Retina (tissue), 1 donor: Measurements from ENCODE around the gene C5orf46.

Experiments
- DNase-seq: peaks from one replicate; pipeline ENCODE4 v3.0.0-alpha.2; 2016

Gene C5orf46

DNA sequence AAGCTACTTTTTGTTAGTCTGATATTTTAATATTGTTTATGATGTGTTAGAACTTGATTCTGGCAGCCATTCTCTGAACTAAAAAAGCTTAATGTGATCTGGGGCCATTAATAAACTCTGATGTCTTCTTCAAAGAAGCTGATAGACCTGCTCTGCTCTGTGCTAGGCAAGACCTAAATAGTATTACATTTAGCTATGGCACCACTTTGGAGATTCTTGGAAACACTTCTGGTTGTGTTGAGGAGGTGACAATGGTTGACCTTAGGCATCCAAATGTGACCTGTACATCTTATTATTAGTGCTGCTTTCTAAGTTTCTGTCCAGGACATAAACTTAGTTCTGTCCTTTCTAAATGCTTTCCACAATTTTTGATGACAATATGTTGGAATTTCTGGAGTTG is 49.5 kb downstream of the C5orf46 start:
- DNase-seq, result no peak

DNA sequence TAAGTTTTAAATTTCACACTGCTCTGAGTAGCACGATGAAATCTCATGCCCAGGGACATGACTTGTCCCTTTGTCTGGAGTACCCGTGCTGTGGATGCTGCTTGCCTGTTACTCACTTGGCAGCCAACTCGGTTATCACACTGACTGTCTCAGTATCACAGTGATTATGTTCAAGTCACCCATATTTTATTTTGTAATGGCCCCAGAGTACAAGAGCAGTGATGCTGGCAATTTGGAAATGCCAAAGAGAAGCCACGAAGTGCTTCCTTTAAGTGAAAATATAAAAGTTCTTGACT is 50.6 kb downstream of the C5orf46 start:
- no peak for DNase-seq

- DNase-seq, result no peak
Observed at GRCh38 chr5:147854894-147855773, 51.2 kb downstream of the C5orf46 start.

- DNase-seq, result no peak
Observed at GRCh38 chr5:147854331-147854730, 52.0 kb downstream of the C5orf46 start.

DNA sequence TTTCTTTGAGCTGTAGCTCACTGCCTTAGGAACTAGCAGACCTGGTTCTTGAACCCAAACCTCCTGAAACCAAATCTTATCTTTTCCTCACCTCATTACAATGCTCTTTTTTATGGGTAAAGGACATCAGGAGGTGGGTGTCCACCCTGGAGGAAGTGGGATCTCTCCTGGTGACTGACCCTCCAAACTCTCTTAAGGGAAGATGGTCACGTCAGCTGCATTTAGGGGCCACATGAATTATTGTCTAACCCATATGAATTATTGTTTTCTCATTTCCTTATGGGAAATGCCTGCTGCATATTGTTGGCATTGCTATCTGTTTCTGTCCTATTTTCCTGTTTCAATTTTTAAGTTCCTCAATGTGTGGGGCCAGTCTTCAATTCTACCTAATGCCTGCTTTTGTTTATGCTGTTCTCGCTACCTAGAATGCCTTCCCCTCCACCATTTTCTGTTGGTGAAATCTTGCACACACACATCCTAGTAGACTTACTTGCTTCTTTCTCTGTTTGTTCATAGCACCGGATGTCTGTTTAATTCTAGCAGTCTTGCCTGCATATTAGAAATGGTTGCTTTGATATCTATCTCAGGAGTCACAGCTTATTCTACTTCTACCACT is 52.9 kb downstream of the C5orf46 start:
- DNase-seq, result no peak

GRCh38 chr5:147852365-147852764 is 54.0 kb downstream of the C5orf46 start:
- DNase-seq, result no peak

DNA sequence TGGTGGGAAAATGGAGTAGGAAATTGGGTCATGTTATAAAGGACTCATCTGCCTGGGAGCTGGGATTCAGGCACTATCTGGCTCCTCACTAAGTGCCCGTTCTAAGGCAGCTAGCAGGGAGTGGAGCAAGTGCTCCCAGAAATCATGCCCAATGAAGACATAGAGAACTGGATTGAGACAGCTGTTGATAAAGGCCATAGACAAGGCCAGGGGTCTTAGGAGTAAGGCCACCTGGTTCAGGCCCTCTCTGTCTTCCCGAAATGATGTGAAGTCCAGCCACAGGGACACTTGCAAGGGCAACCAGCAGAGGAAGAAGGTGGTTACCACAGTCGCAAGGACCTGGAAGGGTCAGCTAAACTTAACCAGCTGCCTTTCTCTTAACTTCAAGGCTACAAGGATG is 54.8 kb downstream of the C5orf46 start:
- no peak for DNase-seq

DNA sequence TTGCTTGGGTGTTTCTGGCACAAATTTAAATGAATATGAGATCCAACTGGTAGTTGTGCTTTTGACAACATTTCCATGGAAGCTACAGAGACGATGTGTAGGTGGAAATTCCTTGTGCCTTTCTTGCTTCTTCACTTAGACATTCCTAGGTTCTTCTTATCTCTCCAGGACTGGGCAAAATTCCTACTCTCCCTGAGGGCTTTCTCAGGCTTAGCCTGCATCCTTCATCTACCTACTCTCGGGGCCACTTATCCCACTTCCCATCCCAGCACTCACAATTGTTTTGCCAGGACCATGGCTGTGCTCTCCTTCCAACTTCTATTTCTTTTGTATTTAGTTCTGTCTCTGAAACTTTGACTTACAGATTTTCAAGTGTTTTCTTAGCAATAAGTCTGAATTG is 57.1 kb downstream of the C5orf46 start:
- no peak for DNase-seq

DNA sequence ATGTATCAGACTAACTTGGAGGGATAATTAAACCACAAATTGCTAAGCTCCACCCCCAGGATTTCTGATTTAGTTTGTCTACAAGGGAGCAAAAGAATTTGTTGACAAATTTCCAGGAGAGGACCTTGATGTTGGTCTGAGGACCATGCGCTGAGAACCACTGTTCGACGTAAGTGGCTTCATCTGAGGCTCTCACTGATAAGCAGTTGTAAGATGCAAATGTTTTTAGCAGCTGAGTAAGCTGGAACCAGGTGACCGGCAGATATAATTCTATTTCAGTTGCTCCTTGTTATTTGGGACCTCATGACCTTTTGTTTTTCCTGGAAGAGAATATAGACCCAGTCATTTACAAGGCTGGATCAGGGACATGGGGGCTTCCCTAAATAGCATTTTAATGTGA is 60.7 kb downstream of the C5orf46 start:
- DNase-seq, result no peak

DNA sequence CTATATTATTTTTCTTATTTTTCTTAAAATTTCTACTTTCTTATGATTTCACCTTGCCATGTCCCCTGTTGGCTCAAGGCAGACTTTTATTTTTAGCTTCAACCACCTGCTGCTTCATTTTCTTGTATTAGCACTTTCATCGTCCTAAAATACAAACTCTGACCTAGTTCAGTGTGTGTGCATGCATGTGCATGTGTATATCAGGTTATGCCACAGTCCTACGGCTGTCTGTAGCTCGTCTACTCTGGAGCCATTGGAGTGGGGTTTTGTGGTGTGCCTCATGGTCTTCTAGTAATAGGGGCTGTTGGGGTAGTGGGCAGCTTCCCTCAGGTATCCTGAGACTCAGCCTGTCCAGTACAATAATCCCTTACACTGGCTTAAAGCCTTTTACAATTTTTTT is 61.5 kb downstream of the C5orf46 start:
- DNase-seq, result no peak

DNA sequence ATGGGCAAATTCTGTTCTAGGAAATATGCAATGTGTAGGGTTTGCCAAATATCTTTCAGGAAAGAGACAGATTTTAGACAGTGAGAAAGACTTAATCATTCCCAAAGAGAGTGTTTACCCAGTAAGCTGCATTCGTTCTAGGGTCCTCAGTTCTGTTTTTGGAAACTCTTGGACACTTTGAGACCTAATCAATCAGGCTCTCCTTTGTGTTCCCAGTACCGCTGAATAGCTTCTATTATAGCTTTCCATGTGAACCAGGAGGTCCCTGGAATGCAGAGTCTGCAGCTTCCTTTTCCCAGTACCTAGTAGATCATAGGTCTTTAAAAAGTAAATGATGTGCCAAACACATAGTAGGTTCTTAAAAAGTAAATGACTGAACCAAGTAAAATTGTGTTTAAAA is 63.5 kb downstream of the C5orf46 start:
- no peak for DNase-seq
